ENCODE data around the gene MYCBPAP.

The MYCBPAP gene

DNA sequence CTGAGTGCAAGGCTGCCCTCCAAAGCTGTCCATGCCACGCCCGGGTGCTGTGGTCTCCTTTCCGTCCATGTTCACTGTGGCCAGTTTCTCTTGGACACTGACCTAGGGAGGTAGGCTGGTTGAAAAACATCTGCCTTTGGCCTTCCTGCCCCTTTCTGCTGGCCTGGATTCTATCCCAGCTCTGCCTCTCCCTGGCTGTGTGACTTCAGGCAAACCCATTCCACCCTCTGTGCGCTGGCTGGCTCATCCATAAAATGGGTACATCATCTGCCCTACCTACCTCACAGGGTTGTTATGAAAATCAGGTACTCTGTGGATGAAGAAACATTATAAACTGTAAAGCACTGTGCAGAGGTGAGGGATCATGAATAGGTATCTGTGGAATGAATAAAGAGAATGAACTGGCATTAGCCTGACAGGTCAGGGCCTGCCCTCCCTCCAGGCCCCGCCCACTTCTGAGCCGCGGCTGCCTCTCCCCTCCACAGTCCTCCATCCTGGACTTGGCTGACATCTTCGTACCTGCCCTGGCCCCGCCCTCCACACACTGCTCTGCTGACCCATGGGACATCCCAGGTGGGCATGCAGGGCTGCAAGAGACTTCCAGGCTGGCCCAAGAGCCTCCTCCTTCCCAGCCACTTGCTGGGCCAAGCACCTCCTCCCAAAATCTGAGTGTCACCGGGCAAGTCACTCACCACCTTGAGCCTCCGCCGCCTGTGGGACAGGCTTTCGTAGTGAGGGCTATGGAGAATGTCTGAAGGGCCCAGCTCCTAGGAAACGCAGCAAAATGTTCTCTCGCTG is 31.7 kb downstream of the MYCBPAP start:
- Histone ChIP-seq H3K9me3 (ENCODE audit: control insufficient read depth in 2 of 2, low read length in 2 of 2) (no peaks in the 10 kb centered on the region), H3K9ac (ENCODE audit: low read length in 2 of 2) (no peak overlapping the region), H3K27ac (ENCODE audit: low read length) (no peak overlapping the region), H3K4me3 (ENCODE audit: low read length in 2 of 2) (no peak overlapping the region), H3K27me3 (ENCODE audit: control insufficient read depth in 1 of 2, insufficient read depth in 2 of 2, low read length in 2 of 2) (peaks cover 2 to 3% of the 10 kb centered on the region in 2 donors), H3K36me3 (ENCODE audit: control insufficient read depth in 2 of 2, insufficient read depth in 2 of 2, low read length in 2 of 2) (no peaks in the 10 kb centered on the region), H3K4me1 (ENCODE audit: control insufficient read depth, insufficient read depth, low read length) (peaks cover 18% of the 10 kb centered on the region)

DNA sequence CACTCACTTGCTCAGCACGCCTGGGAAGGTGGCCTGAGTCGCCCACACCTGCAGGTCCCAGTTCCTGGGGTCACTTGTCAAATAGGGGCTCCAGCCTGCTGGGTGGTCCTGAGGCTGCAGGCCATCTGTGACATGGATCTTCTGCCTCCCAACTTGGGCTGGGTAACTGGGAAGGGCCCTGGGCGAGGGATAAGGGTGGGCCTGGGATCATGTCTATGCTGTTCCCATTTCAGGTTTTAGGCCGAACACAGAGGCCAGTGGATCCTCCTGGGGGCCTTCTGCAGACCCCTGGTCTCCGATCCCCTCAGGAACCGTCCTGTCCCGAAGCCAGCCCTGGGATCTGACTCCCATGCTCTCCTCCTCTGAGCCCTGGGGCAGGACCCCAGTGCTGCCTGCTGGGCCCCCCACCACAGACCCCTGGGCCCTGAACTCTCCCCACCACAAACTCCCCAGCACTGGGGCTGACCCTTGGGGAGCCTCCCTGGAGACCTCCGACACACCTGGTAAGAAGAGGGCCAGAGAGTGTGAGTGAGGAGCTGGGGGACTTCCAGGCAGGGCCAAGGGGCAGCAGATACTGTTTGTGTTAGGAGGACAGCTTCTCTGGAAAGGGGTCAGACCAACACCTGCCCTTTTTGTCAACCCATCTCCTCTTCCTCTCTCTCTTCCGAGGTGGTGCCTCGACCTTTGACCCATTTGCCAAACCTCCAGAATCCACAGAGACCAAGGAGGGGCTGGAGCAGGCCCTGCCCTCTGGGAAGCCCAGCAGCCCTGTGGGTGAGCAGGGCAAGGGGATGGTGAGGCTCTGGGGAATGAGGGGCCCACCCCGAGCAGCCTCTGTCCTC is 32.5 kb downstream of the MYCBPAP start:
- peaks cover 0 to 1% of the 10 kb centered on the region in 2 donors for H3K27me3 ChIP-seq (ENCODE audit: control insufficient read depth in 1 of 2, insufficient read depth in 2 of 2, low read length in 2 of 2)
- no peak overlapping the region for H3K4me3 ChIP-seq (ENCODE audit: low read length in 2 of 2)
- H3K36me3 ChIP-seq (ENCODE audit: control insufficient read depth in 2 of 2, insufficient read depth in 2 of 2, low read length in 2 of 2) = no peaks in the 10 kb centered on the region
- H3K4me1 ChIP-seq (ENCODE audit: control insufficient read depth, insufficient read depth, low read length) = peaks cover 18% of the 10 kb centered on the region
- H3K27ac ChIP-seq (ENCODE audit: low read length) = no peak overlapping the region
- no peaks in the 10 kb centered on the region for H3K9me3 ChIP-seq (ENCODE audit: control insufficient read depth in 2 of 2, low read length in 2 of 2)
- peak overlapping the region in 1 of 2 donors; percentile 62 for H3K9ac ChIP-seq (ENCODE audit: low read length in 2 of 2)

GRCh38 chr17:50541402-50541715 is 33.1 kb downstream of the MYCBPAP start:
- no peaks in the 10 kb centered on the region for H3K9me3 ChIP-seq (ENCODE audit: control insufficient read depth in 2 of 2, low read length in 2 of 2)
- H3K4me3 ChIP-seq (ENCODE audit: low read length in 2 of 2) = peak overlapping the region; percentile 78 to 86
- no peak overlapping the region for H3K27ac ChIP-seq (ENCODE audit: low read length)
- no peaks in the 10 kb centered on the region for H3K27me3 ChIP-seq (ENCODE audit: control insufficient read depth in 1 of 2, insufficient read depth in 2 of 2, low read length in 2 of 2)
- no peaks in the 10 kb centered on the region for H3K36me3 ChIP-seq (ENCODE audit: control insufficient read depth in 2 of 2, insufficient read depth in 2 of 2, low read length in 2 of 2)
- peaks cover 18% of the 10 kb centered on the region for H3K4me1 ChIP-seq (ENCODE audit: control insufficient read depth, insufficient read depth, low read length)
- peak overlapping the region; percentile 62 to 71 for H3K9ac ChIP-seq (ENCODE audit: low read length in 2 of 2)

DNA sequence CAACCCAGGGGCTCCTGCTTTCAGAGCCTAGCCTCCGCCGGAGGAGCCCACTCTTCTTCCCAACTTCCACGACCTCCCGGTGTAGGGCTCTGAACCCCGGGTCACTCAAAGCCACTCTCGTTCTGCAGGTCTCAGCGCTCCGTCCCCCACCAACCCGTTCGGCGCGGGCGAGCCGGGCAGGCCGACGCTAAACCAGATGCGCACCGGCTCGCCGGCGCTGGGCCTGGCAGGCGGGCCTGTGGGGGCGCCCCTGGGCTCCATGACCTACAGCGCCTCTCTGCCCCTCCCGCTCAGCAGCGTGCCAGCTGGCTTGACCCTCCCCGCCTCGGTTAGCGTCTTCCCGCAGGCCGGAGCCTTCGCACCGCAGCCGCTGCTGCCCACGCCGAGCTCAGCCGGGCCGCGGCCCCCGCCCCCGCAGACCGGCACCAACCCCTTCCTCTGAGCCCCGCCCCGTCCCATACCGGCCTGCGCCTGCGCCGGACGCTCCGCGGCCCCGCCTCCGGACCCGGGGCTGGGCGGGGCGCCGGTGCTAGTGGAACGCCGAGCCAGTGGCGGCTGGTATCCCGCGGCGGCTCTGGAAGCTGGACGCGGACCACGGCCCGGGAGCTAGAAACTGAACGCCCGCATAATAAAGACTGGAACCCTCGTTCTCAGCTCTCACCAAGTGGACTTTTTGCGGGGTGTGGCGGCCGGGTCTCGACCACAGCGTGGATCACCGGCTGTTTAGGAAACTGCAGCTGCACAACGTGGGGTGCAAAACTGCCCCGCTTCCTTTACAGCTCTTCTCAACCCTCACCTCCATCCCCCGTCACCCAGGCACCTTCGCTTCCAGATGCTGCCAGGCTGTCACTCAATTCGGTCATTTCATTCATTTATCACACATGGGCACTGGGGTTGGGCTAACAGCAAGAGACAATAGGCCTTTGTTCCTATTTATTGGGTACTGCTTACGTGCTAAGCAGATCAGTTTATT is 33.8 kb downstream of the MYCBPAP start:
- Histone ChIP-seq H3K36me3 (ENCODE audit: control insufficient read depth in 2 of 2, insufficient read depth in 2 of 2, low read length in 2 of 2) (no peaks in the 10 kb centered on the region), H3K4me1 (ENCODE audit: control insufficient read depth, insufficient read depth, low read length) (peaks cover 23% of the 10 kb centered on the region), H3K9me3 (ENCODE audit: control insufficient read depth in 2 of 2, low read length in 2 of 2) (no peaks in the 10 kb centered on the region), H3K9ac (ENCODE audit: low read length in 2 of 2) (peak overlapping the region; percentile 62 to 79), H3K27ac (ENCODE audit: low read length) (no peak overlapping the region), H3K27me3 (ENCODE audit: control insufficient read depth in 1 of 2, insufficient read depth in 2 of 2, low read length in 2 of 2) (no peaks in the 10 kb centered on the region), H3K4me3 (ENCODE audit: low read length in 2 of 2) (peak overlapping the region; percentile 78 to 86)

GRCh38 chr17:50542795-50543774 is 34.8 kb downstream of the MYCBPAP start:
- Histone ChIP-seq H3K4me3 (ENCODE audit: low read length in 2 of 2) (peak overlapping the region in 1 of 2 donors; percentile 78), H3K4me1 (ENCODE audit: control insufficient read depth, insufficient read depth, low read length) (peaks cover 34% of the 10 kb centered on the region), H3K27ac (ENCODE audit: low read length) (no peak overlapping the region), H3K9ac (ENCODE audit: low read length in 2 of 2) (peak overlapping the region; percentile 13 to 55), H3K9me3 (ENCODE audit: control insufficient read depth in 2 of 2, low read length in 2 of 2) (no peaks in the 10 kb centered on the region), H3K27me3 (ENCODE audit: control insufficient read depth in 1 of 2, insufficient read depth in 2 of 2, low read length in 2 of 2) (no peaks in the 10 kb centered on the region), H3K36me3 (ENCODE audit: control insufficient read depth in 2 of 2, insufficient read depth in 2 of 2, low read length in 2 of 2) (no peaks in the 10 kb centered on the region)

DNA sequence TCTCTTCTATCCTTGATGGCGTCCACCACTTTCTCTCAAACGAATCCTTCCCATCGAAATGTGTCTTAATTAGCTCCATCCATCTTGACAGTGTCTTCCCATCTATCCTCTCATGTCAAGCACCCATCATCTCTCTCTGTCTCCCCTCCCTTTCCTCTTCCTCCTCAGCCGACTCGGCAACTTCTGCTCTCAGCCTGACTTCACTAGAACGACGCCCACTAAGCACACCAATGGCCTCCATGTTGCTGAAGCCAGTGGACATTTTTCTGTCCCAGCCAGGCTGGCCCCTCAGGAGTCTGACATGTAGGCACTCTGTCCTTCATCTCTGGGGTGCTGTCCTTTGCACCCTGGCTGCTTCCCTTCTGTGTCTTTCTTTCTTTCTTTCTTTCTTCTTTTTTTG is 36.3 kb downstream of the MYCBPAP start:
- Histone ChIP-seq H3K4me3 (ENCODE audit: low read length in 2 of 2) (no peak overlapping the region), H3K4me1 (ENCODE audit: control insufficient read depth, insufficient read depth, low read length) (peaks cover 35% of the 10 kb centered on the region), H3K27me3 (ENCODE audit: control insufficient read depth in 1 of 2, insufficient read depth in 2 of 2, low read length in 2 of 2) (no peaks in the 10 kb centered on the region), H3K9ac (ENCODE audit: low read length in 2 of 2) (no peak overlapping the region), H3K36me3 (ENCODE audit: control insufficient read depth in 2 of 2, insufficient read depth in 2 of 2, low read length in 2 of 2) (peaks cover under 1 to 2% of the 10 kb centered on the region in 2 donors), H3K9me3 (ENCODE audit: control insufficient read depth in 2 of 2, low read length in 2 of 2) (no peaks in the 10 kb centered on the region), H3K27ac (ENCODE audit: low read length) (no peak overlapping the region)

DNA sequence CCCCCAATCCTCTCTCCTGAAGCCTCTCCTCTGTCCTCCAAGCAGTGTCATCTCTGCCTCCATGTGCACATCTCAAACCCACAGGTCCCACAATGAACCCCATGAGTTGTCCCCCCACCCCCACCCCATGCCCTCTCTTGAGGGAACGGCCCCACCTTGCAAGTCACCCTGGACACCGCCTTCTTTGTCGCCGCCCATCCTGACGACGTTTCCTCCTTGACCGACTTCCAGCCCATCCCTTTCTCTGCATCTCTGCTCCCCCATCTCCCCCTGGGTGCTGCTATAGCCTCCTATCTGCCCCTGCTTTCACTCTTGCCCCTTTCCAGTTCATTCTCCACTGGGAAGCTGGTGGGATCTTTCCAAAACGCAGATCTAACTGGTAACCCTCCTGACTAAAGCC is 37.1 kb downstream of the MYCBPAP start:
- H3K4me1 ChIP-seq (ENCODE audit: control insufficient read depth, insufficient read depth, low read length) = peaks cover 35% of the 10 kb centered on the region

DNA sequence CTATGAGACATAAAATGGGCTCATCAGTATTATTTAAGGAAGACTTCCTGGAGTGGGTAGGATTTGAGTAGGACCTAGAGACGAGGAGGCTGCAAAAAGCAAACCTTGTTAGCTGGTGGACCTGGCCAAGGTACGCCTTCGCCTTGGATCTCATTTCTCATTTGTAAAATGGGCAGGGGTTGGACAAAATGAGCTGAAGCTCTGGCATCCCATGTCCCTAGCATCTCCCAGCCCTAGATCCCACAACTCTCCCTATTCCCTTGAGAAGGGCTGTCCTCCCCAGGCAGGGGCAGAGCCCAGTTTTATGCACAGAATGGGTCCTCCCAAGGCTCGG is 38.4 kb downstream of the MYCBPAP start:
- no peak overlapping the region for H3K27ac ChIP-seq (ENCODE audit: low read length)
- peaks cover 5% of the 10 kb centered on the region in 2 donors for H3K36me3 ChIP-seq (ENCODE audit: control insufficient read depth in 2 of 2, insufficient read depth in 2 of 2, low read length in 2 of 2)
- peak overlapping the region; percentile 46 to 81 for H3K4me3 ChIP-seq (ENCODE audit: low read length in 2 of 2)
- no peaks in the 10 kb centered on the region for H3K27me3 ChIP-seq (ENCODE audit: control insufficient read depth in 1 of 2, insufficient read depth in 2 of 2, low read length in 2 of 2)
- no peaks in the 10 kb centered on the region for H3K9me3 ChIP-seq (ENCODE audit: control insufficient read depth in 2 of 2, low read length in 2 of 2)
- H3K9ac ChIP-seq (ENCODE audit: low read length in 2 of 2) = peak overlapping the region; percentile 68 to 87
- H3K4me1 ChIP-seq (ENCODE audit: control insufficient read depth, insufficient read depth, low read length) = peaks cover 35% of the 10 kb centered on the region

More for the DNA sequence above, 37.1 kb downstream of the MYCBPAP start:
- Histone ChIP-seq H3K27ac (ENCODE audit: low read length) (no peak overlapping the region), H3K9me3 (ENCODE audit: control insufficient read depth in 2 of 2, low read length in 2 of 2) (no peaks in the 10 kb centered on the region), H3K36me3 (ENCODE audit: control insufficient read depth in 2 of 2, insufficient read depth in 2 of 2, low read length in 2 of 2) (peaks cover 3 to 5% of the 10 kb centered on the region in 2 donors), H3K27me3 (ENCODE audit: control insufficient read depth in 1 of 2, insufficient read depth in 2 of 2, low read length in 2 of 2) (no peaks in the 10 kb centered on the region), H3K9ac (ENCODE audit: low read length in 2 of 2) (no peak overlapping the region), H3K4me3 (ENCODE audit: low read length in 2 of 2) (no peak overlapping the region)

DNA sequence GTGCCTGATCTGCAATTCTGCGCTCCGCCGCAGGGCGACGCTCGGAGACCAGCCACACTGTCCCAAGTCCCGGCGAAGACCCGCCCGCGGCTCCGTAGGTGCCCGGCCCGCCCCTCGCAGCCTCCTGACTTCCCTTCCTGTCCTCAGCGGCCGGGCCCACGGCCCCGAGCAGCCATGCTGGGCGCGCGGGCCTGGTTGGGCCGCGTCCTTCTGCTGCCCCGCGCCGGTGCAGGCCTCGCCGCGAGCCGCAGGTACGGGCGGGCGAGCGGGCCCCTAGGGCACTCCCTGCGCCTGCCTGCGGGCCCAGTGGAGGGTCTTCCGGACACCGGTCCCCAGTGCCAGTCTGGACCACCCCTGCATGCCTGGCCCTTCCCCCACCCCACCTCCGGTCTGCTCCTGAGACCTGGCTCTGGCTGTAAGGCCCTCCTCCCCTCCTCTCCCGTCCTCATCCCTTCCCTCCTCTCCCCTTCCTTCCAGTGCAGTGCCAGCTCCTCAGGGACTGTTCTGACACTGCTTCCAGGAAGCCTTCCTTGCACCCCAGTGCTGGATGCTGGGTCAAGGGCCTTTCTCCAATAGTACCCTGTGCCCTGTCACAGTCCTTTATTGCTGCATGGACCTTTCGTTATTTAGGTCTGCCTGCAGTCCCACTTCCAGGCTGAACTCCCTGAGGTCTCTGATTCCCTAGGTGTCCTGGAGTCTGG is 38.9 kb downstream of the MYCBPAP start, which contains the start of gene SPATA20:
SPATA20 (plus strand) TSS at position 140 of the 701 bp plus-strand sequence; CDS start at position 175, 35 bp downstream.
- peak within 1 kb of the TSS; percentile 78 to 87 for H3K9ac ChIP-seq (ENCODE audit: low read length in 2 of 2)
- no peaks in the 10 kb centered on the region for H3K9me3 ChIP-seq (ENCODE audit: control insufficient read depth in 2 of 2, low read length in 2 of 2)
- peak within 1 kb of the TSS; percentile 81 to 91 for H3K4me3 ChIP-seq (ENCODE audit: low read length in 2 of 2)
- H3K4me1 ChIP-seq (ENCODE audit: control insufficient read depth, insufficient read depth, low read length) = peaks cover 32% of the 10 kb centered on the region
- H3K27ac ChIP-seq (ENCODE audit: low read length) = peak within 1 kb of the TSS; percentile 46
- peaks cover 5% of the 10 kb centered on the region in 2 donors for H3K36me3 ChIP-seq (ENCODE audit: control insufficient read depth in 2 of 2, insufficient read depth in 2 of 2, low read length in 2 of 2)
- H3K27me3 ChIP-seq (ENCODE audit: control insufficient read depth in 1 of 2, insufficient read depth in 2 of 2, low read length in 2 of 2) = no peaks in the 10 kb centered on the region

Measured in stomach smooth muscle (tissue), 2 donors.